K562 (cell line): Measurements from ENCODE around the gene CNTN5. TPM values are rescaled to one million over a fixed set of nuclear protein-coding genes. Genes with fewer than 3 reads are reported as not detected.

Experiments used
- ATAC-seq: fragments of 200-7000 bp; cut with Tn5 transposase; 3 replicates; pipeline ENCODE4 v1.9.1; 2020; ENCODE audit warnings: moderate library complexity
- BruUV-seq: library from RNA; stranded (reverse); fragments of 400-500 nt; replicated peaks from 2 replicates; lab custom pipeline; 2021; lab: Mats Ljungman, UMichigan
- CTCF ChIA-PET: fragments of 300-600 bp; formaldehyde crosslinking; extraction: SDS; loops from one replicate; lab custom pipeline; 2021; ENCODE audit warnings: low intra/inter-chr PET ratio; lab: Yijun Ruan, JAX
- POLR2A ChIA-PET: fragments of 300-600, 350-650 bp; sonication (Branson Sonifier 250); formaldehyde crosslinking; extraction: SDS; loops from one replicate; lab custom pipeline; 2021; ENCODE audit warnings: antibody characterized with exemption, inconsistent platforms; lab: Yijun Ruan, JAX
- DNase-seq, 4 experiments: peaks; one replicate each; pipeline versions ENCODE4 v3.0.0 to v3.0.0-alpha.2; 2011 to 2018; ENCODE audit warnings: low spot score in 3 of 4, mixed read lengths in 3 of 4; ENCODE audit errors: extremely low read depth in 1 of 4
- FAIRE-seq: peaks from 2 replicates; lab custom pipeline; 2011; peaks lifted over from hg19 to GRCh38; lab: Jason Lieb, UNC
- H2AFZ ChIP-seq: 2 replicates; pipeline ENCODE4 v1.6.0; 2011; ENCODE audit warnings: low read depth, low read length, control low read depth, inconsistent platforms
- H3K27ac ChIP-seq: fragments of 200-600 bp; 3 replicates; pipeline ENCODE4 v1.8.0; 2011; ENCODE audit warnings: low read depth, mild to moderate bottlenecking, control low read depth, inconsistent platforms, low read length, moderate library complexity, mixed read lengths; ENCODE audit errors: extremely low read depth
- H3K27me3 ChIP-seq, 2 experiments: fragments of 300-600 bp in 1 of 2; 2 replicates in 1 of 2; 3 replicates in 1 of 2; pipeline versions ENCODE4 v1.6.0 to v1.8.0; 2011; ENCODE audit warnings: inconsistent platforms in 2 of 2, low read length in 2 of 2, mild to moderate bottlenecking in 1 of 2, mixed read lengths in 1 of 2, moderate library complexity in 1 of 2; ENCODE audit not compliant: control insufficient read depth in 2 of 2, insufficient read depth in 2 of 2
- H3K36me3 ChIP-seq: fragments of 300-600 bp; 3 replicates; pipeline ENCODE4 v1.8.0; 2011; ENCODE audit warnings: mild to moderate bottlenecking, low read length, inconsistent platforms; ENCODE audit not compliant: control insufficient read depth, insufficient read depth
- H3K4me1 ChIP-seq, 2 experiments: fragments of 200-600 bp in 1 of 2; replicated peaks in 1 of 2; 2 replicates in 1 of 2; 3 replicates in 1 of 2; pipeline versions ENCODE4 v1.5.1 to v1.8.0; 2011; ENCODE audit warnings: inconsistent platforms in 2 of 2, low read length in 2 of 2, mild to moderate bottlenecking in 1 of 2, mixed read lengths in 1 of 2, moderate library complexity in 1 of 2; ENCODE audit not compliant: control insufficient read depth in 2 of 2, insufficient read depth in 2 of 2
- H3K4me2 ChIP-seq: 2 replicates; pipeline ENCODE4 v1.6.1; 2011; ENCODE audit warnings: low read length, control low read depth, inconsistent platforms, mixed read lengths; ENCODE audit not compliant: insufficient read depth
- H3K4me3 ChIP-seq: fragments of 200-600 bp; sonication (generic), shearing (Covaris generic); 2 replicates; pipeline ENCODE4 v1.5.1; 2016; ENCODE audit warnings: control low read depth, inconsistent platforms
- H3K79me2 ChIP-seq: fragments of 200-600 bp; 3 replicates; pipeline ENCODE4 v1.8.0; 2011; ENCODE audit warnings: low read length, inconsistent platforms; ENCODE audit not compliant: control insufficient read depth, insufficient read depth
- H3K9ac ChIP-seq, 2 experiments: 2 replicates each; pipeline versions ENCODE4 v1.6.0 to v1.6.1; 2011; ENCODE audit warnings: low read depth in 2 of 2, low read length in 2 of 2, control low read depth in 1 of 2, inconsistent platforms in 1 of 2, mild to moderate bottlenecking in 1 of 2, mixed read lengths in 1 of 2; ENCODE audit not compliant: insufficient read depth in 1 of 2
- H3K9me1 ChIP-seq: one replicate; pipeline ENCODE4 v1.6.0; 2011; ENCODE audit warnings: inconsistent platforms, mild to moderate bottlenecking, low read length, moderate library complexity; ENCODE audit not compliant: control insufficient read depth, insufficient read depth
- H3K9me3 ChIP-seq: replicated peaks from 2 replicates; pipeline ENCODE4 v1.5.1; 2011; ENCODE audit warnings: low read depth, low read length, inconsistent platforms; ENCODE audit not compliant: control insufficient read depth, insufficient read depth
- H4K20me1 ChIP-seq: replicated peaks from 2 replicates; pipeline ENCODE4 v1.6.1; 2011; ENCODE audit warnings: low read length, inconsistent platforms, mixed read lengths; ENCODE audit not compliant: control insufficient read depth, insufficient read depth
- ELF4 ChIP-seq: fragments of 450-650 bp; formaldehyde crosslinking; IDR thresholded peaks from 2 replicates; pipeline ENCODE4 v1.4.0; 2022; ENCODE audit warnings: missing genetic modification characterization
- KLF10 ChIP-seq: fragments of 250-450 bp; sonication (Bioruptor Pico); IDR thresholded peaks from 2 replicates; pipeline ENCODE4 v1.6.1; 2021; ENCODE audit warnings: matching md5 sums
- MTA2 ChIP-seq: fragments of 450-650 bp; IDR thresholded peaks from 2 replicates; pipeline ENCODE4 v1.6.1; 2016; ENCODE audit warnings: low read depth
- PYGO2 ChIP-seq: fragments of 450-650 bp; IDR thresholded peaks from 2 replicates; pipeline ENCODE4 v1.6.1; 2016; ENCODE audit warnings: mild to moderate bottlenecking, missing genetic modification characterization, moderate library complexity, missing compliant biosample characterization
- ZBTB9 ChIP-seq: fragments of 450-650 bp; formaldehyde crosslinking; IDR thresholded peaks from 2 replicates; pipeline ENCODE4 v1.4.0; 2020; ENCODE audit warnings: mild to moderate bottlenecking, moderate library complexity
- ZNF512 ChIP-seq: IDR thresholded peaks from 2 replicates; pipeline ENCODE4 v1.6.1; 2016; ENCODE audit warnings: missing genetic modification characterization, missing compliant biosample characterization
- WGBS: fragments of 100-300 bp; shearing (Covaris generic); methylation state at CpG from one replicate; pipeline ENCODE4 v1.1.6; 2016; ENCODE audit warnings: low coverage, mixed read lengths; ENCODE audit not compliant: insufficient coverage; ENCODE audit errors: missing lambda C conversion rate; 5-methylcytosine and 5-hydroxymethylcytosine counted together
- in situ Hi-C: fragments of 300-500 bp; cut with MboI; formaldehyde crosslinking; loops from 4 replicates; pipeline ENCODE4 v1.15.0; 2018; ENCODE audit warnings: inconsistent platforms, mixed read lengths
- intact Hi-C: fragments of 100-400 bp; cut with micrococcal nuclease; formaldehyde crosslinking; loops from 2 replicates; pipeline ENCODE4 v1.14.2; 2022
- polyA plus RNA-seq, 8 experiments: library from polyadenylated mRNA; depleted of rRNA in 4 of 8; stranded (reverse) in 5 of 8; unstranded in 3 of 8; fragments of >200 nt; fragmentation: Nextera tagmentation in 2 of 8; fragmentation: Illumina TruSeq in 1 of 8; extraction: Ambion mirVana in 2 of 8; extraction: Trizol in 1 of 8; gene quantifications; 2 replicates each; pipeline versions ENCODE4 v1.2.1 to v1.2.3, GENCODE V29; 2011 to 2014; ENCODE audit warnings: inconsistent platforms in 1 of 8, missing spikeins in 1 of 8
- total RNA-seq, 7 experiments: library from RNA; depleted of rRNA in 6 of 7; stranded (reverse); fragments of >200 nt in 6 of 7; fragmentation: Illumina TruSeq in 2 of 7; extraction: Trizol in 2 of 7; gene quantifications; 2 replicates each; pipeline versions ENCODE4 v1.2.1 to v1.2.3, GENCODE V29; 2011 to 2021; ENCODE audit warnings: low replicate concordance in 1 of 7
- TF ChIP-seq, protein P1 (sequence below): fragments of 450-650 bp; IDR thresholded peaks from 2 replicates; pipeline ENCODE4 v1.7.0; 2016; ENCODE audit warnings: borderline replicate concordance
- TF ChIP-seq, protein P2 (sequence below): fragments of 250-450 bp; sonication (Bioruptor Pico); IDR thresholded peaks from 2 replicates; pipeline ENCODE4 v1.4.0; 2020; ENCODE audit warnings: mild to moderate bottlenecking, moderate library complexity
- TF ChIP-seq, protein P3 (sequence below): conservative IDR thresholded peaks from 2 replicates; pipeline ENCODE4 v1.6.1; 2011; ENCODE audit warnings: low read depth, mild to moderate bottlenecking, low read length; ENCODE audit not compliant: control insufficient read depth
- TF ChIP-seq, protein P4 (sequence below): fragments of 450-650 bp; IDR thresholded peaks from 2 replicates; pipeline ENCODE4 v1.6.1; 2016

The CNTN5 gene
- total and polyA plus RNA-seq, 9 of the 15 experiments (the other 6 are each of a cell fraction or from before 2014, with no cell fraction given) = 0.03 TPM; not detected in 8

DNA sequence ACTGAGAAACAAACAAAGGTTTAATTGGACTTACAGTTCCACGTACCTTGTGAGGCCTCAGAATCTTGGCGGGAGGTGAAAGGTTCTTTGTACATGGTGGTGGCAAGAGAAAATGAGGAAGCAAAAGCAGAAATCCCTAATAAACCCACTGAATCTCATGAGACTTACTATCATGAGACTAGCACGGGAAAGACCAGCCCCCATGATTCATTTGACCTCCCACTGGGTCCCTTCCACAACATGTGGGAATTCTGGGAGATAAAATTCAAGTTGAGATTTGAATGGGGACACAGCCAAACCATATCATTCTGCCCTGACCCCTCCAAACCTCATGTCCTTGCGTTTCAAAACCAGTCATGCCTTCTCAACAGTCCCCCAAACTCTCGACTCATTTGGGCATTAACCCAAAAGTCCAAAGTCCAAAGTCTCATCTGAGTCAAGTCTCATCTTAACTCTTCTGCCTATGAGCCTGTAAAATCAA lies 617.4 kb downstream of the CNTN5 start:
- whole genome bisulfite sequencing = 0% methylated on average over 5 of the region's 5 CpGs
- TF ChIP-seq, protein P1, sequence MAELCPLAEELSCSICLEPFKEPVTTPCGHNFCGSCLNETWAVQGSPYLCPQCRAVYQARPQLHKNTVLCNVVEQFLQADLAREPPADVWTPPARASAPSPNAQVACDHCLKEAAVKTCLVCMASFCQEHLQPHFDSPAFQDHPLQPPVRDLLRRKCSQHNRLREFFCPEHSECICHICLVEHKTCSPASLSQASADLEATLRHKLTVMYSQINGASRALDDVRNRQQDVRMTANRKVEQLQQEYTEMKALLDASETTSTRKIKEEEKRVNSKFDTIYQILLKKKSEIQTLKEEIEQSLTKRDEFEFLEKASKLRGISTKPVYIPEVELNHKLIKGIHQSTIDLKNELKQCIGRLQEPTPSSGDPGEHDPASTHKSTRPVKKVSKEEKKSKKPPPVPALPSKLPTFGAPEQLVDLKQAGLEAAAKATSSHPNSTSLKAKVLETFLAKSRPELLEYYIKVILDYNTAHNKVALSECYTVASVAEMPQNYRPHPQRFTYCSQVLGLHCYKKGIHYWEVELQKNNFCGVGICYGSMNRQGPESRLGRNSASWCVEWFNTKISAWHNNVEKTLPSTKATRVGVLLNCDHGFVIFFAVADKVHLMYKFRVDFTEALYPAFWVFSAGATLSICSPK = no peak
- no peak for TF ChIP-seq ZNF512 (tag)
- TF ChIP-seq KLF10 (CRISPR knock-in tag) = no peak
- no peak for TF ChIP-seq ZBTB9
- no peak for TF ChIP-seq PYGO2 (tag)
- TF ChIP-seq, protein P2, sequence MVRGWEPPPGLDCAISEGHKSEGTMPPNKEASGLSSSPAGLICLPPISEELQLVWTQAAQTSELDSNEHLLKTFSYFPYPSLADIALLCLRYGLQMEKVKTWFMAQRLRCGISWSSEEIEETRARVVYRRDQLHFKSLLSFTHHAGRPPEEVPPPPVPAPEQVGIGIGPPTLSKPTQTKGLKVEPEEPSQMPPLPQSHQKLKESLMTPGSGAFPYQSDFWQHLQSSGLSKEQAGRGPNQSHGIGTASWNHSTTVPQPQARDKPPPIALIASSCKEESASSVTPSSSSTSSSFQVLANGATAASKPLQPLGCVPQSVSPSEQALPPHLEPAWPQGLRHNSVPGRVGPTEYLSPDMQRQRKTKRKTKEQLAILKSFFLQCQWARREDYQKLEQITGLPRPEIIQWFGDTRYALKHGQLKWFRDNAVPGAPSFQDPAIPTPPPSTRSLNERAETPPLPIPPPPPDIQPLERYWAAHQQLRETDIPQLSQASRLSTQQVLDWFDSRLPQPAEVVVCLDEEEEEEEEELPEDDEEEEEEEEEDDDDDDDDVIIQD (CRISPR knock-in tag) = no peak
- no peak for TF ChIP-seq ELF4 (CRISPR knock-in tag)
- TF ChIP-seq, protein P3, sequence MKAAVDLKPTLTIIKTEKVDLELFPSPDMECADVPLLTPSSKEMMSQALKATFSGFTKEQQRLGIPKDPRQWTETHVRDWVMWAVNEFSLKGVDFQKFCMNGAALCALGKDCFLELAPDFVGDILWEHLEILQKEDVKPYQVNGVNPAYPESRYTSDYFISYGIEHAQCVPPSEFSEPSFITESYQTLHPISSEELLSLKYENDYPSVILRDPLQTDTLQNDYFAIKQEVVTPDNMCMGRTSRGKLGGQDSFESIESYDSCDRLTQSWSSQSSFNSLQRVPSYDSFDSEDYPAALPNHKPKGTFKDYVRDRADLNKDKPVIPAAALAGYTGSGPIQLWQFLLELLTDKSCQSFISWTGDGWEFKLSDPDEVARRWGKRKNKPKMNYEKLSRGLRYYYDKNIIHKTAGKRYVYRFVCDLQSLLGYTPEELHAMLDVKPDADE = no peak
- TF ChIP-seq, protein P4, sequence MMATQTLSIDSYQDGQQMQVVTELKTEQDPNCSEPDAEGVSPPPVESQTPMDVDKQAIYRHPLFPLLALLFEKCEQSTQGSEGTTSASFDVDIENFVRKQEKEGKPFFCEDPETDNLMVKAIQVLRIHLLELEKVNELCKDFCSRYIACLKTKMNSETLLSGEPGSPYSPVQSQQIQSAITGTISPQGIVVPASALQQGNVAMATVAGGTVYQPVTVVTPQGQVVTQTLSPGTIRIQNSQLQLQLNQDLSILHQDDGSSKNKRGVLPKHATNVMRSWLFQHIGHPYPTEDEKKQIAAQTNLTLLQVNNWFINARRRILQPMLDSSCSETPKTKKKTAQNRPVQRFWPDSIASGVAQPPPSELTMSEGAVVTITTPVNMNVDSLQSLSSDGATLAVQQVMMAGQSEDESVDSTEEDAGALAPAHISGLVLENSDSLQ = no peak
- no peak for TF ChIP-seq MTA2
- no peaks in the 10 kb centered on the region for H3K27me3 ChIP-seq
- no peak for DNase-seq
- in situ Hi-C loops (no loop called here), intact Hi-C loops (no loop called here)
- 0 out of 2 replicates have a peak, but pooled peaks cover 3% of the 10 kb centered on the region for H3K9me3 ChIP-seq
- no TSS peak for BruUV-seq
- no peaks in the 10 kb centered on the region for H3K79me2 ChIP-seq
- ATAC-seq = no peak
- no peak overlapping the region for H2AFZ ChIP-seq
- H3K27ac ChIP-seq = no peak overlapping the region
- H3K4me2 ChIP-seq = no peak overlapping the region
- ChIA-PET CTCF (interaction anchor here (0.6 kb wide), 1 partner anchor 1270 kb away, joined by 3 read pairs; no protein-coding TSS in a partner anchor), POLR2A (no interaction called here)
- no peak overlapping the region for H3K4me3 ChIP-seq
- no peak overlapping the region for H3K9ac ChIP-seq
- H3K4me1 ChIP-seq = no peaks in the 10 kb centered on the region
- no peaks in the 10 kb centered on the region for H3K36me3 ChIP-seq
- H4K20me1 ChIP-seq = no peaks in the 10 kb centered on the region
- no peak for FAIRE-seq
- H3K9me1 ChIP-seq = no peaks in the 10 kb centered on the region
